HL-60 (cell line): ENCODE results near the gene RABGAP1L.

Source experiments
- GABPA ChIP-seq: IDR thresholded peaks from 2 replicates; pipeline ENCODE4 v1.6.1; 2012; ENCODE audit warnings: low read depth
- POLR2AphosphoS5 ChIP-seq: IDR thresholded peaks from 2 replicates; pipeline ENCODE4 v1.6.1; 2012; ENCODE audit warnings: low read depth
- SPI1 ChIP-seq: IDR thresholded peaks from 2 replicates; pipeline ENCODE4 v1.6.1; 2012; ENCODE audit warnings: low read depth, mild to moderate bottlenecking, borderline replicate concordance
- TF ChIP-seq, protein P1 (sequence below): IDR thresholded peaks from 2 replicates; pipeline ENCODE4 v1.6.1; 2012; ENCODE audit warnings: low read depth; ENCODE audit not compliant: insufficient replicate concordance
- TF ChIP-seq, protein P2 (sequence below): IDR thresholded peaks from one replicate; pipeline ENCODE4 v1.5.1; 2011; ENCODE audit warnings: low read length, control low read depth, inconsistent platforms; ENCODE audit not compliant: insufficient read depth

DNA sequence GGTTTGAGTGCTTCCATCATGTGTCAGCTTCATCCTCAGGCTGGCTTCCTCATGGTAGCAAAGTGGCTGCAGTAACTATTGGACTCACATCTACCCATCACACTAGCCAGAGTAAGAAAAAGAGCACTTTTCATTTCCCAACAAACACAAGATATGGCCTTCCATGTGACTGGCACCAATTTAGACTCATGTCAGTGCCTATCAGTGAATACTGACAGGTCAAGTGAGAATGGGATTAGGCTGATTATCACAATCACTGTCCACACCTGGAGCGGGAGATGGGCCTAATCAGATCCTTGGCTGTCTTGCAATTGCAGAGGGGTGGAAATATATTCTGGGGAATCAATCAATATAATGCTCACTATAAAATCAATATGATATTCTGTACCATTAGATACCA, 2.9 kb upstream of the RABGAP1L start:
- TF ChIP-seq POLR2AphosphoS5, result no peak
- TF ChIP-seq, protein P1, sequence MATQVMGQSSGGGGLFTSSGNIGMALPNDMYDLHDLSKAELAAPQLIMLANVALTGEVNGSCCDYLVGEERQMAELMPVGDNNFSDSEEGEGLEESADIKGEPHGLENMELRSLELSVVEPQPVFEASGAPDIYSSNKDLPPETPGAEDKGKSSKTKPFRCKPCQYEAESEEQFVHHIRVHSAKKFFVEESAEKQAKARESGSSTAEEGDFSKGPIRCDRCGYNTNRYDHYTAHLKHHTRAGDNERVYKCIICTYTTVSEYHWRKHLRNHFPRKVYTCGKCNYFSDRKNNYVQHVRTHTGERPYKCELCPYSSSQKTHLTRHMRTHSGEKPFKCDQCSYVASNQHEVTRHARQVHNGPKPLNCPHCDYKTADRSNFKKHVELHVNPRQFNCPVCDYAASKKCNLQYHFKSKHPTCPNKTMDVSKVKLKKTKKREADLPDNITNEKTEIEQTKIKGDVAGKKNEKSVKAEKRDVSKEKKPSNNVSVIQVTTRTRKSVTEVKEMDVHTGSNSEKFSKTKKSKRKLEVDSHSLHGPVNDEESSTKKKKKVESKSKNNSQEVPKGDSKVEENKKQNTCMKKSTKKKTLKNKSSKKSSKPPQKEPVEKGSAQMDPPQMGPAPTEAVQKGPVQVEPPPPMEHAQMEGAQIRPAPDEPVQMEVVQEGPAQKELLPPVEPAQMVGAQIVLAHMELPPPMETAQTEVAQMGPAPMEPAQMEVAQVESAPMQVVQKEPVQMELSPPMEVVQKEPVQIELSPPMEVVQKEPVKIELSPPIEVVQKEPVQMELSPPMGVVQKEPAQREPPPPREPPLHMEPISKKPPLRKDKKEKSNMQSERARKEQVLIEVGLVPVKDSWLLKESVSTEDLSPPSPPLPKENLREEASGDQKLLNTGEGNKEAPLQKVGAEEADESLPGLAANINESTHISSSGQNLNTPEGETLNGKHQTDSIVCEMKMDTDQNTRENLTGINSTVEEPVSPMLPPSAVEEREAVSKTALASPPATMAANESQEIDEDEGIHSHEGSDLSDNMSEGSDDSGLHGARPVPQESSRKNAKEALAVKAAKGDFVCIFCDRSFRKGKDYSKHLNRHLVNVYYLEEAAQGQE, result no peak
- TF ChIP-seq, protein P2, sequence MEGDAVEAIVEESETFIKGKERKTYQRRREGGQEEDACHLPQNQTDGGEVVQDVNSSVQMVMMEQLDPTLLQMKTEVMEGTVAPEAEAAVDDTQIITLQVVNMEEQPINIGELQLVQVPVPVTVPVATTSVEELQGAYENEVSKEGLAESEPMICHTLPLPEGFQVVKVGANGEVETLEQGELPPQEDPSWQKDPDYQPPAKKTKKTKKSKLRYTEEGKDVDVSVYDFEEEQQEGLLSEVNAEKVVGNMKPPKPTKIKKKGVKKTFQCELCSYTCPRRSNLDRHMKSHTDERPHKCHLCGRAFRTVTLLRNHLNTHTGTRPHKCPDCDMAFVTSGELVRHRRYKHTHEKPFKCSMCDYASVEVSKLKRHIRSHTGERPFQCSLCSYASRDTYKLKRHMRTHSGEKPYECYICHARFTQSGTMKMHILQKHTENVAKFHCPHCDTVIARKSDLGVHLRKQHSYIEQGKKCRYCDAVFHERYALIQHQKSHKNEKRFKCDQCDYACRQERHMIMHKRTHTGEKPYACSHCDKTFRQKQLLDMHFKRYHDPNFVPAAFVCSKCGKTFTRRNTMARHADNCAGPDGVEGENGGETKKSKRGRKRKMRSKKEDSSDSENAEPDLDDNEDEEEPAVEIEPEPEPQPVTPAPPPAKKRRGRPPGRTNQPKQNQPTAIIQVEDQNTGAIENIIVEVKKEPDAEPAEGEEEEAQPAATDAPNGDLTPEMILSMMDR, result no peak
- TF ChIP-seq SPI1, result no peak
- no peak for TF ChIP-seq GABPA
